Measurements from ENCODE around the gene MIA2. TPM values are rescaled to one million over a fixed set of nuclear protein-coding genes. Genes with fewer than 3 reads are reported as not detected.

The MIA2 gene
- total RNA-seq, 2 experiments from 2014 or later, result 25.6 to 26.9 TPM

- Mint-ChIP-seq H3K27ac (peak overlapping the region; percentile 95), H3K27me3 (no peaks in the 10 kb centered on the region), H3K9me3 (ENCODE audit: low read depth) (no peaks in the 10 kb centered on the region), H3K4me3 (peak overlapping the region; percentile 88), H3K4me1 (peaks cover 37% of the 10 kb centered on the region), H3K36me3 (peaks cover 9% of the 10 kb centered on the region)
- DNase-seq (peak; percentile 86), ATAC-seq (peak; percentile 68)
- CTCF ChIA-PET, result interaction anchor here (0.7 to 3.8 kb wide), 7 partner anchors 10 to 262 kb away, joined by 3 to 31 read pairs (median 3); partner anchors contain the start of gene TRAPPC6B
These were observed 199.1 kb downstream of the MIA2 start for GRCh38 chr14:39432619-39433451.

GRCh38 chr14:39433452-39433813 is 199.7 kb downstream of the MIA2 start:
- DNase-seq (no peak), ATAC-seq (no peak)
- Mint-ChIP-seq H3K27ac (peak overlapping the region; percentile 95), H3K9me3 (ENCODE audit: low read depth) (no peaks in the 10 kb centered on the region), H3K4me3 (peak overlapping the region; percentile 88), H3K4me1 (peaks cover 34% of the 10 kb centered on the region), H3K36me3 (peaks cover 7% of the 10 kb centered on the region), H3K27me3 (no peaks in the 10 kb centered on the region)
- CTCF ChIA-PET, result interaction anchor here (1.3 to 3.8 kb wide), 2 partner anchors 202 to 330 kb away, joined by 5 to 31 read pairs; partner anchors contain the start of gene SEC23A

DNA sequence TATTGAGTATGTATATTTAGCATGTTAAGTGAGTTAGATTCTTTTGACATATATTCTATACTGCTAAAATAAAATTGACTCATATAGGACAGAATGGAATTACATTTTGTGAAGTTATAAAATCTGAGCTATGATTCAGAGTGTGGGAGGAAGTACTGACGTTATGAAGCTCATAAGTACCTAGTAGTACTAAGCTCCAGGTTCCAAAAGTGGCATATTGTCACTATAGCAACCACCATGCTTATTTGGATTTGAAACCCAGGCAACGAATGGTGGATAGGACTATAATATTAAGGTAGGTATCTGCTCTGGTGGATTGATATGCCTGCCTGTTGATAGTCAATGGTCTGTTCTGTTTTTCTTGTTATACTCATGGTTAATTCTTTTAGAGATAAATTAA is 200.7 kb downstream of the MIA2 start:
- peaks cover 6% of the 10 kb centered on the region for H3K36me3 Mint-ChIP-seq
- no peak overlapping the region for H3K4me3 Mint-ChIP-seq
- CTCF ChIA-PET, result interaction anchor here (1.3 to 1.9 kb wide), 2 partner anchors 203 to 331 kb away, joined by 5 to 6 read pairs; partner anchors contain the start of gene SEC23A
- ATAC-seq, result no peak
- no peaks in the 10 kb centered on the region for H3K27me3 Mint-ChIP-seq
- no peak overlapping the region for H3K27ac Mint-ChIP-seq
- DNase-seq, result no peak
- no peaks in the 10 kb centered on the region for H3K9me3 Mint-ChIP-seq (ENCODE audit: low read depth)
- H3K4me1 Mint-ChIP-seq, result peaks cover 26% of the 10 kb centered on the region

- Mint-ChIP-seq H3K27ac (no peak overlapping the region), H3K9me3 (ENCODE audit: low read depth) (no peaks in the 10 kb centered on the region), H3K4me1 (peaks cover 18% of the 10 kb centered on the region), H3K4me3 (no peak overlapping the region), H3K36me3 (peaks cover 5% of the 10 kb centered on the region), H3K27me3 (no peaks in the 10 kb centered on the region)
- CTCF ChIA-PET, result interaction anchor here (0.8 to 1.9 kb wide), 2 partner anchors 9 to 204 kb away, joined by 3 to 6 read pairs; no protein-coding TSS in a partner anchor
- no peak for DNase-seq
- no peak for ATAC-seq
These were observed 201.5 kb downstream of the MIA2 start for GRCh38 chr14:39435241-39435640.

Other genes starting within 250 kb of the MIA2 start
- gene SEC23A, start 130.7 kb upstream of the MIA2 start, total RNA-seq, result 10 to 100 TPM; 43.7 to 54.3 TPM
- 10 to 100 TPM; 22.5 to 26.3 TPM for gene GEMIN2, start 119.6 kb upstream of the MIA2 start, total RNA-seq
- 10 to 100 TPM; 25.0 to 25.6 TPM for gene TRAPPC6B, start 63.6 kb upstream of the MIA2 start, total RNA-seq
- gene PNN, start 58.7 kb upstream of the MIA2 start, total RNA-seq, result 100 to 1,000 TPM in 1 of 2 experiments, 10 to 100 TPM in 1; 96.2 to 133 TPM
- gene FBXO33, start 198.5 kb downstream of the MIA2 start, total RNA-seq, result 10 to 100 TPM; 17.5 to 19.9 TPM